NCI-H345 treated with DMSO at 0.1 percent for 48 hours (cell line): ENCODE data around the gene CDH24.

Experiments
- DNase-seq: peaks from one replicate; lab custom pipeline; 2025; ENCODE audit not compliant: unreplicated experiment; lab: John Stamatoyannopoulos, UW

CDH24 gene

GRCh38 chr14:23066855-23067744 lies 9.8 kb upstream of the CDH24 start:
- DNase-seq: no peak

DNA sequence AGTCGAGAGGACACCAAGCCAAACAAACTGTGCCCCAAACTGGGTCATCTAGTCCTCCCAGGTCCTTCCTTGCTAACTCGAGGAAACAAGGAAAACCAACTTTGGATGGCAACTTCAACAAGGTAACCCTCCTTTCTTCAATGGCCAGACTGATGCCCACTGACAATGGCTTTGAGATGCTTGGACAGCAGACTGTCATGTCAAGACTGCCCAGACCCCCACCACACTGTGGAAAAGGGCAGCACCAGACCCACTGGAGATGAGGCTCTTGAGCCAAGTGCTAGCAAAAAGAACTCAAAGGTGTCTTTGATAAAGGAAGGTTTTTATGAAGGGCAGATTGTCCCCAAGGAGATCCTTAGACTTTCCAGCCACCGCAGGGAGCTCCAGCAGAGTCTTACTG lies 9.0 kb upstream of the CDH24 start:
- DNase-seq: no peak

DNA sequence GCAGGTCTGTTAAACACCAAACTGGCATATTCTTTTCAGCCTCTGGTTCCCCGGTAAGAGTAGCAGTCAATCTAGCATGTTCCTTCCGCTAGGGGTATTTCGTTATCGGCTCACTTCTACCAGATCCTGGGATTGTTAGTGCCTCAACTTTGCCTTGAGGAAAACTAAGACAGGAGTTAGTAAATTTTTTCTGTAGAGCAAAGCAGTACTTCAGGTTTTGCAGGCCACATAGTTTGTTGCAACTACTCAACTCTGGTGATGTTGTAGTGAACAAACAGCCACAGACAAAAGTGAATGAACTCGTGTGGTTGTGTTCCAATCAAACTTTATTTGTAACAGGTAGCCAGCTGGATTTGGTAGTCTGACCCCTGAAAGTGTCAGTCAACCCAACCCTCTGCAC lies 6.3 kb upstream of the CDH24 start:
- DNase-seq: no peak

- no peak for DNase-seq
Observed at GRCh38 chr14:23062002-23062401, 4.7 kb upstream of the CDH24 start.

DNA sequence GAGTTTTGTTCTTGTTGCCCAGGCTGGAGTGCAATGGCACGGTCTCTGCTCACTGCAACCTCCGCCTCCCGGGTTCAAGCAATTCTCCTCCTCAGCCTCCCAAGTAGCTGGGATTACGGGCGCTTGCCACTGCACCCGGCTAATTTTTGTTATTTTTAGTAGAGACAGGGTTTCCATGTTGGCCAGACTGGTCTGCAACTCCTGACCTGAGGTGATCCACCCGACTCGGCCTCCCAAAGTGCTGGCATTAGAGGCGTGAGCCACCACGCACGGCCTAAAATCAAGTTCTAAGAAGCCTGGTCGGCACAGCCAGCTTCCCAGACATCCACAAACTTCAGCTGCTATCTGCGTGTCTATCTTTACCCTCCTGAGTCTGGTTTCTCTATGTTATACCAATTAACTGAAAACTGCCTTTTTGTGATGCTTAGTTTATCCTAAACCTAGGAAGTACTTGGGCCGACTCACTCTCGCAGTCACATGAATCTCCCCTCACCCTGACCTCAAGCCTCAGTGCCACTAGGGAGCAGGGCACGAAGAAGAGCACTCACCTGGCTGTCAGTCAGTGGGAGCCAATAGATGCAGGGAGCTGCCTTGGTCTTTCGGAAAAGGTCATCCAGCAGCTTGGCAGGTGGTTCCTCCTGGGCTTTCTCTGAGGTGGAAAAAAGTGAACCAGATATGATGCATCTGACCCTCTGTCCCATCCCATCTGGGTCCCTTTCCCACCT lies 3.4 kb upstream of the CDH24 start:
- no peak for DNase-seq

DNA sequence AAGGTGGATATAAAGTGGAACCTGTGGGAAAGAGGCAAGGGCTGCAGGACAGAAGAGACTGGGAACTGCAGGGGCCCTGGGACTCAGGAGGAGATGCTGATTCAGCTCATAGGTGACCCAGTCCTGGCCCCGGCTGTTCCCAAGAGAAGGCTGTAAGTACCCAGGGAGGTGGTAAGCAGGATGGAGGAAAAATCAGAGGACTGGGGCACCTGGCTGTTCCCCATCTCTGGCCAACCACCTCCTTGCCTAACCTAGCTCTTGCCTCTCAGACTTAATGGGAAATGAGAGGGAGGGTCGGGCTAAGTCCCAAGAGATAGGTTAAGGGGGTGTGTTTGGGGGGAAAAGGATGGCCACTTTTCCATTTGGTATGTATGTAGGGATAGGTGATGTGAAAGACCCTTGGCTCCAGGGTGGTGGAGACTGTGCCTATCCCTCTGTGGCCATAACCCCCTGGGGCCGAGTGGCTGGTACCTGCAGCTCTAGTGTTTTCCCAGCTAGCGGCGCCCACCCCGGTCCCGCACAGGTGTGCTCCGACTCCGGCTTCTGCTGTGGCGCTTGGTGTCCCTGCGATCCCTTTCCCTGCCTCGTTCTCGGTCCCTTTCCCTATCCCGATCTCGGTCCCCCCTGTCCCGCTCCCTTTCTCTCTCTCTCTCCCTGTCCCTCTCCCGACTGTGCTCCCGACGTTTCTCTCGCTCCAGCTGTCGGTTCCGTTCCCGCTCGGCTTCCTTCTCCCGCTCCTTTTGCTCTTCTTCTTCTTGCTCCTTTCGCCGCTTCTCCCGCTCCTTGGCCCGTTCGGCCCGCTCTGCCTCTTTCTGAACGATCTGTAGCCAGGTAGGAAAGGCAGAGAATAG lies 1.6 kb upstream of the CDH24 start:
- DNase-seq: no peak

GRCh38 chr14:23057757-23058653 lies 685 bp upstream of the CDH24 start:
- no peak for DNase-seq

DNA sequence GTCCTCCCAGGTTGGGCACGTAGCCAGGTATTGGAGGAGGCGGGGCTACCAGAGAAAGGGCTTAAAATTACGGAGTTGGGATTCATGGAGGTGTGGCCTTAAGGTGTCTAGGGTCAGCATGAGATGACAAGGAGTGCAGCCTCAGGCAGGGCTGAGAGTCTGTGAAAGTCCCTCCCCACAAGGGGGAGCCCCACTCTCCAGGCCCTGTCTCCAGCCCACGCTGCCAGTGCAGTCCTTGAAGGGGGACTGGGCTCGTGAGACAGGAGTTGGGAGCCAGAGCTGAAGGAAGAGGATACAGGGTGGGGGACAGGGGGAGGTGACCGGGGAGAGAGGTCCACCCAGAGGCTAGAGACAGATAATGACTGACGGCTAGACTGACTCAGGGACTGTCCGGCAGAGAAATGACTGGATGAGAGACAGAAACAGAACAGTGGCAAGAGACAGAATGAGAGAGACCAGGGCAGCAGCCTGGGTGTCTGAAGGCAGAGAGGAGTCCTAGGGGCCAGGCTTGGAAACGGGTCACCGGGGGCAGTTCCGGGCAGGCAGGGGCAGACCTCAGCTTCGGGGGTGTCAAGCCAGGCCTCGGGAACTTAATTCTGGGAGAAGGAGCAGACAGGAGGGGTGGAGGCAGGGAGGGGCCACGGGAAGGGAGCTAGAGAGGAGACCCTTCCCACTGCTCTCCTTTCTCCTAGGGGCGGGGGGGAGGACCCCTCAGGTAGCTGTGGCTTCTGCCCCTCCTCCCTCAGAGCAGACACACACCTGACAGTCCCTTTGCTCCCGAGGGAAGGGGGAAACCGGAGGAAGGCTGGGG lies 970 bp downstream of the CDH24 start:
- no peak for DNase-seq

- no peak for DNase-seq
Observed at GRCh38 chr14:23055621-23056144, 1.6 kb downstream of the CDH24 start.

DNA sequence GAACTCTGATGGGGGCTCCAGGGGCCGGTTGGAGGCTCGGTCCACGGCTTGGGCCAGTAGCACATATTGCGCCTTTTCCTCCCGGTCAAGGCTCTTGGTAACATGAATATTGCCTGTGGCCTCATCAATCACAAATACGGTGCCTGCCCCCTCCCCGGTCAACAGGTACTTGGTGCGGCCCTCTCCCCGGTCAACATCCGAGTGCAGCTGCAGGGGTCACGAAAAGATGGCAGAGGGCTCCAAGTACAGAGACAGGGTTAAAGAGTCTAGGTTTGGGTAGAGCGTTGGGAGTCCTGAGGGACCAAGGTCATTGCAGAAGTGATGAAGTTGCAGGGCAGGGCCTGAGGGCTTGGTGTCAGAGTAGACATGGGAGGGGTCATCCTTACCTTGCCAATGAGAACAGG lies 2.2 kb downstream of the CDH24 start:
- DNase-seq: no peak

DNA sequence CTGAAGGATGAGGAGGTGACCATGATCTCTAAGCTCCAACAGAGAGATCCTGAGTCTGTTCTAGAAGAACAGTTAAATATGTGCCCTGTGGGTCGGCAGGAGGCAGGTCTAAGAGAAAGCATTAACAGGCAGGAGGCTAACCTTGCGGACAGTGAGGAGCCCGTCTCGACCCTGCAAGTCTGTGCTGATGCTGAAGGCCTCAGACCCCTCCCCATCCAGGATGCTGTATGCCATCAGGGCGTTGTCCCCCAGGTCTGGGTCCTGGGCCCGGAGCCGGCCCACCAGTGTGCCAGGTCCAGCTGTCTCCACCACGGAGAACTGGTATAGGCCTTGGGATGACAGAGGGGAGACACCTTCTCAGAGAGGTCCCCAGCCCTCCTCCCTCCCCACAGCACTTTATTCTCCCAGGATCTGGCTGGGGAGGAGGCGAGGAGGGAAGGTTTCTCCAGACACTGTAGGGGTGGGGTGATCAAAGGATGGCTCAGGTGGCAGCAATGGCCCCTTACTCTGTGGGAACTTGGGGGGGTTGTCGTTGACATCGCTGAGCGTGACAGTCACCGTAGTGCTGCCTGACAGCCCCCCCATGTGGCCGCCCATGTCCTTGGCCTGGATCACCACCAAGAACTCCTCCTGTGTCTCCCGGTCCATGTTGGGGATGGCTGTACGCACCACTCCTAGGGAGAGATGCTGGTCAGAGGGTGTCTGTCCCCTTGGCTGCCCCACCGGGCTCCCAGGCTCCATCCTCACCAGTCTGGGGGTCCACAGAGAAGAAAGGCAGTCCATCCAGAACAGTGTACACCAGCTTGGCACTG lies 3.1 kb downstream of the CDH24 start:
- DNase-seq: no peak

GRCh38 chr14:23053426-23053825 lies 3.9 kb downstream of the CDH24 start:
- DNase-seq: no peak

DNA sequence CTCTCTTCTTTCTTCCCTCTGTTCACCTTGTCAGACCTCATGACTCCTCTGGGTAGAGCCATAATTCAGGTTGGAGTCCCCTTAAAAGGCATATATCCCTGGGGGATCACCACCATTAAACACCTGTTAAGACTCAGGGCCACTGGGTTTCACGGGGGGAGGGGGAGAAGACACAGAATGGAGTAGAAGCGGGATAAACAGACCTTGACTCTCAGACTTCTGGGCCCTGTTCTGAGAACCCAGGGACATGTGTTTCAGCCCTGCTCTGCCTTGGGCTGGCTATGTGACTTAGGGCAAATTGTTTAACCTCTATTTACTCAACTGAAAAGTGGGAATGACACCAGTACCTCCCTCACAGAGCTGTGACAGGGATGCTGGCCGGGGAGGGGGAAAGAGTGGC lies 4.6 kb downstream of the CDH24 start:
- DNase-seq: no peak

DNA sequence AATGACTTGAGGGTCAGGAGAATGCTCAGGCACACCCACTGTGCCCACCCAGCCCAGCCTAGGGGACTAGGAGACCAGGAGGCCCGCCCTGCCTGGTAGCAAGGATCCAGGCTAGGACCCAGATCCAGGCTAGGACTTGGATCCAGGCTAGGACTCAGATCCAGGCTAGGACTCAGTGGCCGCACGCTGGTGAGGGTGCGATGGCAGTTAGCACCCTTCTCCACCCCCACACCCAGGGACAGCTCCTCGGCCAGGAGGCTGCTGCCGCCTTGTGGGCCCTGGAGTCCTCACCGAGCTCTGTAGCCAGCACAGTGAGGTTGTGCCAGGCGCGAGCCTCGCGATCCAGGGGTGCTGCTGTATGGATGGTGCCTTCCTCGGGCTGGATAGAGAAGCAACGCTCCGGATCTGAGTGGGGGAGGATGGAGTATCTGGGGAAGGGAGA lies 5.1 kb downstream of the CDH24 start:
- DNase-seq: no peak

GRCh38 chr14:23051141-23052057 lies 5.9 kb downstream of the CDH24 start:
- DNase-seq: no peak

- DNase-seq: no peak
Observed at GRCh38 chr14:23049011-23049410, 8.3 kb downstream of the CDH24 start.
